COLO829 (cell line): ENCODE results near the gene ZFP82.

Experiments used
- DNase-seq: peaks from one replicate; pipeline ENCODE4 v3.0.0; 2012; ENCODE audit warnings: low spot score

Gene ZFP82

DNA sequence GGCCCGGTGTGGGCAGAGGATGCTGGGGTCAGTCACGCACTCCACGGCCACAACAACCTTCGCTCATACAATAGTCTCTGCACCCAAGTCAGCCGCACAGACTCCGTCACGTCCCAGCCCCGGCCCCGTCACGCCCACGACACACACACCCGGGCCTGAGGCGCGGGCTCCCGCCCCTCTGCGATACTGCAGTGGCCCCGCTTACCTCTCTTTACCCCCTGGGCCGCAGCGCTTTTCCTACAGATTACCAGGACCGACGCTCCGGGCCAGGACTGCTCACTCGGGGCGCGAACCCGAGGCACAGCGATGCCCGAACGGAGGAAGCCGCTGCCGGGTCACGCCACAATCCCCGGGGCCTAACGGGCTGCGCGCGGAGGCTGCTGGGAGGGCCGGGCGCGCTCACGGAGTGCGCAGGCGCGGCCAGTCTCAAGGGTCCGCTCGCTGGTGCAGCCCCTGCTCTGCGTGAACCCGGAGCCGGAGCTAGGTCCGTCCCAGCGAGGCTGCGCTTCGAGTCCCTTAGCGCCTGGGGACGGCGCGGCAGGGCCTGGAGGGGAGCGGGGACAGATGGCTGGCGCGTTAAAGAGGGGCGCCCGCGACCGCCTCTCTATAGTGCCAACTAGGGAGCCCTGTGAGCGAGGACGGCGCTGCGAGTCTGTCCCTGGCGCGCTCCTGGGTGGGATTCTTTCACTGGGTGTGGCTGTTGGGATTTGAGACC, at the start of gene ZFP82:
TSS of gene ZFP82 (minus strand) at position 358 of the 715 bp plus-strand sequence. CDS start 8,855 bp downstream, outside the sequence.
- DNase-seq: no peak

DNA sequence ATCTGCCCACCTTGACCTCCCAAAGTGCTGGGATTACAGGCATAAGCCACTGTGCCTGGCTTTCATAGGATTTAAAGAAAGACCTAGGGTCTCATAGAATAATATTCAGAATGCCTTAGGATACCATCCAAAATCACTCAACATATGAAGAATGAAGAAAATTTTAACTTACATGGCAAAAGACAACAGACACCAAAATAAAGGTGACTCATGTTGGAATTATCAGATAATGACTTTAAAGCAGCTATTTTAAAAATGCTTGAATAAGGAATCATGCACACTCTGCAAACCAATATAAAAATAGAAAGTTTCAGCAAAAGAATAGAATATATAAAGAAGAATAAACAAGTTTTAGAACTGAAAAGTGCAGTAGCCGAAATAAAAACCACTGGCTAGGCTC, 41.6 kb upstream of the ZFP82 start:
- DNase-seq: no peak

DNA sequence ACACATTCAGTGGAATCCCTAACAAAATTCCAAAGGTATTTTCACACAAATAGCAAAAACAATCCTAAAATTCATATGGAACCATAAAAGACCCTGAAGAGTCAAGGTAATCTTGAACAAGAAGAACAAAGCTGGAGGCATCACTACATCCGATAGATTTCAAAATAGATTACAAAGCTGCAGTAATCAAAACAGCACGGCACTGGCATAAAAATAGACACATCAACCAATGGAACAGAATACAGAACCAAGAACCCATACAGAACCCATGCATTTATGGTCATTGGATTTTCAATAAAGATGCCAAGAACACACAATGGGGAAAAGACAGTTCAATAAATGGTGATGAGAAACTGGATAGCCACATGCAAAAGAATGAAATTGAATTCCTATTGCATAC, 38.4 kb upstream of the ZFP82 start:
- DNase-seq: no peak

DNA sequence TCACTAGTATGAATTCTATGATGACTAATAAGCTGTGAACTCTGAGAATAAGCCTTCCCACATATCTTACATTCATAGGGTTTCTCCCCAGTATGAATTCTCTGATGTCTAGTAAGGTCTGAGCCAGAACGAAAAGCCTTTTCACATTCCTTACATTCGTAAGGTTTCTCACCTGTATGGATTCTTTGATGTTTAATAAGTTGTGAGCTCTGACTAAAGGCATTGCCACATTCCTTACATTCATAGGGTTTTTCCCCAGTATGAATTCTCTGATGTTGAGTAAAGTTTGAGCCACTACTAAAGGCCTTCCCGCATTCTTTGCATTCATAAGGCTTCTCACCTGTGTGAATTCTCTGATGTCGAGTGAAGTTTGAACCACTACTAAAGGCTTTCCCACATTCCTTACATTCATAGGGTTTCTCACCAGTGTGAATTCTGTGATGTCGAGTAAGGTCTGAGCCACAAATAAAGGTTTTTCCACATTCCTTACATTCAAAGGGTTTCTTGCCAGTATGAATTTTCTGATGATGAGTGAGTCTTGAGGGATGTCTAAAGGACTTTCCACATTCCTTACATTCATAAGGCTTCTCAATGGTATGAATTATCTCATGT, 30.7 kb upstream of the ZFP82 start:
- no peak for DNase-seq

DNA sequence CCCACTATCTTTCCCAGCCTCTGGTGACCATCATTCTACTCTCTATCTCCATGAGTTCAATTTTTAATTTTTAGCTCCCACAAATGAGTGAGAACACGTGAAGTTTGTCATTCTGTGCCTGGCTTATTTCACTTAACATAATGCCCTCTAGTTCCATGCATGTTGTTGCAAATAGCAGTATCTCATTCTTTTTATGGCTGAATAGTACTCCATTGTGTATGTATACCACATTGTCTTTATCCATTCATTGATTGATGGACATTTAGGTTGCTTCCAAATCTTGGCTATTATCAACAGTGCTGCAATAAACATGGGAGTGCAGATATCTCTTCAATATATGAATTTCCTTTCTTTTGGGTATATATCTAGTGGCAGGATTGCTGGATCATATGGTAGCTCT, 22.9 kb upstream of the ZFP82 start:
- no peak for DNase-seq

DNA sequence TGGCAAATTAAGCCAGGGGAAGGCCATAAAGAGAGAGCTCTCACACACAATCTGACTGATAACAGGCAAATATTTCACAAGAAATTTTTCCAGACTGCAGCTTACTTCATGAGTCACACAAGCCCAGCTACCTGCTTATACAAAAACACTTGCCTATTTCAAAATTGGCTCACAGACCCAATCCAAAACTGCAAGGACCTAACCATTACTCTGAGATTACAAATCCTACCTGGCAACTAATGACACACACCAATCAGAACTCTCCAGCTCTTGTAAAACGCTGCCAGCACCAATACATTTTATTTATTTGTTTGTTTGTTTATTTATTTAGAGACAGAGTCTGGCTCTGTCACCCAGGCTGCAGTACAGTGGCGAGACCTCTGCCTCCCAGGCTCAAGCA, 18.1 kb upstream of the ZFP82 start:
- DNase-seq: no peak

DNA sequence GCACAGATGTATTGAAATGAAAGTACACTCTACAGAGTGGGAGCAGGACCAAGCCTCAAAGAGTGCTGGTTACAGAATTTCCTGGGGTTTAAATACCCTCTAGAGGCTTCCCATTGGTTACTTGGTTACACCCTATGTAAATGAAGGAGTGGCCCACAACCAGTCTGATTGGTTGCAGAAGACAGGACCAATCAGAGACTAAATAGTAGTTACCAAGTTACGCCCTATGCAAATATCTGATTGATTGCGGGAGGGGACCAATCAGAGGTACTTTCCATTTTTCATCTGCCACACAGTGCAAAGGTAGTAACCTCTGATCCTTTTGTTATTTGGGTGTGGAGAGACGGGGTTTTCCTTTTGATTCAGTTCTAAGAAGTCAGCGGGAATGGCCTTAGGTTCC, 5.5 kb upstream of the ZFP82 start:
- DNase-seq: no peak

DNA sequence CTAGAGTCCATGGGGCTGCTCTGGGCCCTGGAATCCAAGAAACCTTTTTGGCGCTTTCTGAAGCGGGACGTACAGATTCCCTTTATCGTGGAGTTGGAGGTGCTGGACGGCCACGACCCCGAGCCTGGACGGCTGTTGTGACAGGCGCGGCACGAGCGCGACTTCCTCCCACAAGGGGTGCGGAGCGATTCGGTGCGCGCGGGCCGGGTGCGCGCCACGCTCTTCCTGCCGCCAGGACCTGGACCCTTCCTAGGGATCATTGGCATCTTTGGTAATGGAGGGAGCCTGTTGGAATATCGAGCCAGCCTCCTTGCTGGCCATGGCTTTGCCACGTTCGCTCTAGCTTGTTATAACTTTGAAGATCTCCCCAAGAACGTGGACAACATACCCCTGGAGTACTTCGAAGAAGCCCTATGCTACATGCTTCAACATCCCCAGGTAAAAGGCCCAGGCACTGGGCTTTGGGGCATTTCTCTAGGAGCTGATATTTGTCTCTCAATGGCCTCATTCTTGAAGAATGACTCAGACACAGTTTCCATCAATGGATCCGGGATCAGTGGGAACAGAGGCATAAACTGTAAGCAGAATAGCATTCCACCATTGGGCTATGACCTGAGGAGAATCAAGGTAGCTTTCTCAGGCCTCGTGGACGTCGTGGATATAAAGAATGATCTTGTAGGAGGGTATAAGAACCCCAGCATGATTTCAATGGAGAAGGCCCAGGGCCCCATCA, 3.5 kb upstream of the ZFP82 start:
- no peak for DNase-seq

DNA sequence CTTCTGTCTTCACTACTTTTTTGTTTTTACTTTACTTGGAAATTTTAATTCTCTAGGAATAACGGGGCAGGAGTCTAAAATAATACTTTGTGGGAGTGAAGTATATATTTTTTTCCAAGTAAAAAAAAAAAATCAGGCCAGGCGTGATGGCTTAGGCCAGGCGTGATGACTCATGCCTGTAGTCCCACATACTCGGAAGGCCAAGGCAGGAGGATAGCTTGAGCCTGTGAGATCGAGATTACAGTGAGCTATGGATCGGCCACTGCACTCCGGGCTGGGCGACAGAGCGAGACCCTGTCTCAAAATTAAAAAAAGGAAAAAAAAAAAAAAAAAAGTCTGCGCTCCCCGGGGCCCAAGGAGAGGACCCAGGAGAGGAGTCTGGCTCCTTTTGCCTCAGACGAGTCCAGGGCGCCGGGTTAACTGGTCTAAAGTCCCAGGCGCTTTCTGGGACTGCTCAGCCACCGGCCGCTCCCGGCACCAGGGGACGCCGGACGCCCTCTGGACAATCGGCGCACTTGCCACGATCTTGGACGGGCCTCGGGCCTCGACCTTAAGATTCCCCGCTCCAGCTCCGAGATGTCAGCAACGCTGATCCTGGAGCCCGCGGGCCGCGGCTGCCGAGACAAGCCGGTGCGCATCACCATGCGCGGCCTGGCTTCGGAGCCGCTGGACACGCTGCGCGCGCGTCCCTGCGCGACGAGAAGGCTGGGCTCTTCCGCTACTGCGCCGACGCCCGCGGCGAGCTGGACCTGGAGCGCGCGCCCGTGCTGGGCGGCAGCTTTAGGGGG, 2.7 kb upstream of the ZFP82 start:
- DNase-seq: no peak

DNA sequence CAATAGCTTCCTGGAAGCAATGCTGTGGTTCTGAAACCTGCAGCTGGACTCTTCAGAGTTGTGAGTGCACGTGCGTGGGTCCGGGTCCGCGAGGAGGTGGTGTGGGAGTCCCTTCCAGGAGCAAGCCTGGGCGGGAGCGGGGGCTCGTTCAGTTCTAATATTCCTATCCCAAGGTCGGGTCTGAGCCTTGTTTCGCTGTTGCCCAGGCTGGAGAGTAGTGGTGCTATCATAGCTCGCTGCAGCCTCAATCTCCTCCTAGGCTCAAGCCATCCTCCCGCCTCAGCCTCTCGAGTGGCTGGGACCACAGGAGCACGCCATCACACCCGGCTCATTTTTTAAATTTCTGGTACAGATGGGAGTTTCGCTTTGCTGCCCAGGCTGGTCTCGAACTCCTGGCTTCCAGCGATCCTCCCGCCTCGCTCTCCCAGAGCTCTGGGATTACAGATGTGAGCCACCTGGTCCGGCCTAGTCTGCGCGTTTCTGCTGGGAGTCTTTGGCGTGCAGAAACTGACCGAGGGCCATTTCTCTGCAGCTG, 625 bp downstream of the ZFP82 start:
- no peak for DNase-seq

DNA sequence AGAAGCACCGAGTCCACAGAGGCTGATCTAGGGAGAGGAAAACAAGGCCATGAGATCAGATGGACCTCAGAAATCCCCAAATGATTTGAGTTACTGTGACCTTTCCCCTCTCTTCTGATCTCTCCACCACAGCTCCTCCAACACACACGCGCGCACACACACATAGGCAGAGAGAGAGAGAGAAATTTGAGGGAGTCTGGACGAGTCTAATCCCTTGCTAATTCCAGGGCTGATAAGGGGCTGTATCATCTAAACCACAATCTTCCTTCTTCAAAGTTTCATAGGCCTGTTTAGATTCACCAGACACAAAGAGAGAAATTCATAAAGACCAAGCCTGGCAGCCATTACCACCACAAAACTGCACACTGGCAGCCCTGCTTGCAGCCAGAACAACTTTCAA, 8.6 kb downstream of the ZFP82 start:
- DNase-seq: no peak

DNA sequence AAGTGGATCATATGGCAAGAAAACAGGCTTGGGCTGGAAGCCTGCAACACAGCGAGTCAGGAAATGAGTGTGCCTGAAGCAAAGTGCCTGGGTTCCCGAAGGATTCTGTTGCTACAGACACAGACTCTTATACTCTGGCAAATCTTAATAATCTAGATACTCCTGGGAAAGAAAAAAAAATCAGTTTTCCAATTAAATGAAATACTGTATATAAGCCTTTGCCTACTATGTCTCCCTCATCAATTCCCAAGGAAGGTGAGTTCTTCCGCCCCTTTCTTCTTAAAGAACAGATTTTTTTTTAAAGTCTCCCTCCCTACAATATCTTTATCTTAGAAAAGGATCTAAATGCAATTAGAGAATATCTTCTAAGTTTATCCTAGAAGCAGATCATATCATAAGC, 10.3 kb downstream of the ZFP82 start:
- DNase-seq: no peak

DNA sequence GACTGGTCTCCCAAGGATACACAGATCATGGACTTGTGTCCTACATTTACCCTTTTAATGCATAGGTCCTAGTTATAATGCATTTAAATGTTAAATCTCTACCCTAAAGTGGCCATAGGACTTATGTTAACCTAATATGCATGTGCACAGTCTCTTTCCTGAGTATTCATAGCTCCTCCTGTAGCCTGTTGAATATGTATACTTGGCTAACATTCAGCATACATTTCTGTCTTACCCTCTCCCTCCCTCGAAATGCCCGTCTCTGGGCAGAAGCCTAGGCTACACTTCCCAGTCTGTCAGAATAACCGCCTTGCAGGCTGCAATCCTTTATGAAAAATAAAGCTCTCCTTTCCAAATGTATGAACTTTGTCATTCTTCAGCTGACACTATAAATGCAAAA, 13.9 kb downstream of the ZFP82 start:
- no peak for DNase-seq

DNA sequence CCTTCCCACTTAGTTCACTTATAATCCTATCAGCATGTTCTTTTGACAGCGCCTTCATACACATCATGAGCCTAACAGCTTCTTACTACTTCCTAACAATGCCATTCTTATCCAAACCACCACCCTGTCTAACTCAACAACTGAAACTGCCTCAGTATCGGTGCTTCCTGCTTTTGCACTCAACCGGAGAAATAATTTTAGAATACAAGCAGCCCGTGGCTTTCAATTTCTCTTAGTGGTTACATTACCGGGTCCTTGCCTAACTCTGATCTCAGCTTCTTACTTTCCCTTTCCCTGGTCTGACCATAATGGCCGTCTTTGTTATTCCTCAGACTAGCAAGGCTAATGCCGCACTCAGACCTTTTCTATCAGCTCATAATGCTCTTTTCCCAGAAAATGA, 17.0 kb downstream of the ZFP82 start:
- no peak for DNase-seq

DNA sequence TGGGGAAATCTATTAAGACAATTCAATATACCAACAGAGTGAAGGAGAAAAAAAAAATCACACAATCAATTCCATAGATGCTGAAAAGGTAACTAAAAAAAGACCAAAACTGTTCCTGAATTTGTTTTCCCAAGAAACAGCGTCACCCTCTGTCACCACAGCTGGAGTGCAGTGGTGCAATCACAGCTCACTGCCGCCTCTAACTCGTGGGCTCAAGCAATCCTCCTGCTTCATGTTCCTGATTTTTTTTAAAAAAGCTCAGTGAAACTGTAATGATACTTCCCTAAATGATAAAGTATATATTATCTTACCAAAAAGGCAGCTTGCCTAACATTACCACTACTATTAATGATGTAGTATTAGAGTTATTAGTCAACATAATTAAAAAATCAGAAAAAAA, 19.9 kb downstream of the ZFP82 start:
- DNase-seq: no peak

DNA sequence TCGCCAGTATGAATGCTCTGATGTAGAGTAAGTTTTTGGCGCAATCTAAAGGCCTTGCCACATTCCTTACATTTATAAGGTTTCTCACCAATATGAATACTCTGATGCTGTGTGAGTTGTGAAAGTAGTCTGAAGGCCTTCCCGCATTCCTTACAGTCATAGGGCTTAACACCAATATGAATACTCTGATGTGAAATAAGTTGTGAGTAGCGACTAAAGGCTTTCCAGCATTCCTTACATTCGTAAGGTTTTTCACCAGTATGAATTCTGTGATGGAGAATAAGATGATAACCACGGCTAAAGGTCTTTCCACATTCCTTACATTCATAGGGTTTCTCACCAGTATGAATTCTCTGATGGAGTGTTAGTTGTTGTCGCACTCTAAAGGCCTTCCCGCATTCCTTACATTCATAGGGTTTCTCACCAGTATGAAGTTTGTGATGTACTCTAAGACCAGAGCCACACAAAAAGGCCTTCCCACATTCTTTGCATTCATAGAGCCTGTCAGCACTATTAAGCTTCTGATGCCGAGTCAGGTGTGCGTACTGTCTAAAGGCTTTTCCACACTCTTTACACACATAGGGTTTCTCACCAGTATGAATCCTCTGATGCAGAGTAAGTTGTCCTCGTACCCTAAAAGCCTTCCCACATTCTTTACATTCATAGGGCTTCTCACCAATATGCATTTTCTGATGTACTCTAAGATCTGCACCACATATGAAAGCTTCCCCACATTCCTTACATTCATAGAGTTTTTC, 25.3 kb downstream of the ZFP82 start:
- DNase-seq: no peak

DNA sequence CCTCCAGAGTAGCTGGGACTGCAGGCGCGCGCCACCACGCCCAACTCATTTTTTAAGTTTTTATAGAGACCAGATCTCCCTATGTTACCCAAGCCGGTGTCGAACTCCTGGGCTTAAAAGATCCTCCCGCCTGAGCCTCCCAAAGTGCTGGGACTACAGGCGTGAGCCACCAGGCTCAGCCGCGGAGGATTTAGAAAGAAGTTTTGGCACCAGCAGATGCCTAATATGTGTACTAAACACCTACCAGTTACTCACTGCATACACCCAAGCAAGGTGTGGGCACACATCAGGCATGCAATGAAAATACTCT, 39.0 kb downstream of the ZFP82 start:
- no peak for DNase-seq

DNA sequence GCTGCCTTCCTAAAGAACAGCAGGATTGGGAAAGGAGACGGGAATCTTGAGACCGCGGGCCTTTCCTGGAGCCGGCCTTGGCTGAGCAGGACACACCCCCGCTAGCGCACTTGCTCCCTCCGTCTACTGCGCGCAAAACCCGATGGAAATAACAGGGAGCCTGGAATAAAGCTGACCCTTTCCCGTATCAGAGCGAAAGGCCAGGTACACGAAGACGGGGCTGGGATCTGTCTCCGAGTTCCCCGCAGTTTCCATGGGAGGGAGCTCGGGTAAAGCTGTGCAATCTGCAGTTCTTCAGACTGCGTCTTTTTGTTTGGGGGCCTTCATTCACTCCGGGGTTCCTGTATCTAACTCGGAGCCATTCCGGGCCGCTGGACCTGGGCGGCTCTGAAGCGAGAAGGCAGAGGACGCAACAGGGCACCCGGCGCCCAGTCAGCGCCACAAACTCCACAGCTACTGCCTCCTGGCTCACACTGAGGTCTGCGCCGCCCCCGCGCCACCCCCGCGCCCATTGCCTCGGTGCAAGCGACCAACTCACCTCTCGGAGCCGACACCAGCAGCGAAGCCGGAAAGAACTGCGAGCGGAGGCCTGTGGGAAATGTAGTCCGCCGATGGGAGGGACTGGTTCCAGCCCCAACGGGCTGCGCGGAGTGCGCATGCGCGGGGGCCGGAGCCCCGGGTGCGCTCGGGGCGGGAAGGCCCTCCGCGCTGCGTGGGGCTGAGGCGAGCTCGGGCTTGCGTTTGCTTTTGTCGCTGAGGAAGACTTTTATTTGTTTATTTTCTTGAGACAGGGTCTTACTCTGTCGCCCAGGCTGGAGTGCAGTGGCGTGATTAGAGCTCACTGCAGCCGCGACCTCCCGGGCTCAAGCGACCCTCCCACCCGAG, 39.6 kb downstream of the ZFP82 start, which contains the start of gene ZFP14:
TSS of gene ZFP14 (minus strand) at position 577 of the 885 bp plus-strand sequence. CDS start 11,309 bp downstream, outside the sequence.
- DNase-seq: peak; percentile 96

DNA sequence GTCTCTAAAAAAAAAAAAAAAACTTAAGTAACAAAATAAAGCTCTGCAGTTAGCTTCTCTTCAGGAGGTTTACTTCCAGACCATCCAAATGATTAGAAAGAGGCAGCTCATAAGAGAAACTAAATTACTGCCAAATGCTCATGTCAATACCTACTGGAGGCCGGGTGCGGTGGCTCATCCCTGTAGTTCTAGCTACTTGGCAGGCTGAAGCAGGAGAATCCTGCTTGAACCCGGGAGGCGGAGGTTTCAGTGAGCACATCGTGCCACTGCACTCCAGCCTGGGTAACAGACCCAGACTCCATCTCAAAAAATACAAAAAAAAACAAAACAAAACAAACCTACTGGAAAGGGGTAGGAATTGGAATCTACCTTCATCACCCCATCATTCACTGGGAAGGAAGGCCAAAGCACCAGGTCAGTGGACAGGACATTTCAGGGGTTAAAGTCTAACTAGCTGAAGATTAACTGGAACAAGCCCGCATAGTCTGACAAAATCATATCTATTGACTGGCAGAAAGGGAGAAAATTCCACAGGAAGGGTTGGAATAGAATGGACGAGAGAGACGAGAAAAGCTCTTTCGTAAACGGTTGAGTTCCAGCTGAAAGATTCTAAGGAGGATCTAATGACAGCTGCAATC, 40.8 kb downstream of the ZFP82 start:
- no peak for DNase-seq

DNA sequence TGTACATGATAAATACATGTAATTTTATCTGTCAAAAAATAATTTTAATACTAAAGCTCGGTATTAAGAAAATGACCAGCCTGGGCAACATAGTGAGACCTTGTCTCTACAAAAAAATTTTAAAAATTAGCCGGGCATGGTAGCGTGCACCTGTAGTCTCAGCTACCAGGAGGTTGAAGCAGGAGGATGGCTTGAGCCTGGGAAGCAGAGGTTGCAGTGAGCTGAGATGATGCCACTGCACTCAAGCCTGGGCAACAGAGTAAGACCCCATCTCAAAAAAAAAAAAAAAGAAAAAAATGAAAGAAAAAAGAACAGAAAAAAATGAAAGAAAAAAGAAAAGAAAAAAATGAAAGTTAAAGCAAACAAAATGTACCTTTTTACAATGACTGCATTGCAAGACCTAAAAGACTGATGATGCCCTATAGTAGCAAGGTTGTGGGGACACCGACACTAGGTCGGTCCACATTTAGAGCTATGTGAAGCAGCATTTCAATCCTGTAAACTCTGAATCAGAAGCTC, 44.7 kb downstream of the ZFP82 start:
- DNase-seq: no peak
